KMS-11 (cell line): Measurements from ENCODE around the gene PALLD.

Experiments used
- H2AFZ ChIP-seq: fragments of 200-600 bp; sonication (generic); 2 replicates; pipeline ENCODE4 v1.6.1; 2016; ENCODE audit warnings: antibody characterized with exemption, mixed run types, low read depth
- H3K27ac ChIP-seq: fragments of 200-600 bp; sonication (generic); 2 replicates; pipeline ENCODE4 v1.6.1; 2016; ENCODE audit warnings: mild to moderate bottlenecking, mixed run types
- H3K27me3 ChIP-seq: fragments of 200-600 bp; sonication (generic); 2 replicates; pipeline ENCODE4 v1.6.1; 2017; ENCODE audit warnings: mild to moderate bottlenecking, low read depth, mixed run types, moderate library complexity; ENCODE audit not compliant: insufficient read depth
- H3K36me3 ChIP-seq: fragments of 200-600 bp; sonication (generic); 2 replicates; pipeline ENCODE4 v1.6.1; 2017; ENCODE audit warnings: mild to moderate bottlenecking, mixed run types; ENCODE audit not compliant: insufficient read depth
- H3K4me1 ChIP-seq: fragments of 200-600 bp; sonication (generic); 2 replicates; pipeline ENCODE4 v1.6.1; 2016; ENCODE audit warnings: mild to moderate bottlenecking, low read depth, mixed run types; ENCODE audit not compliant: poor library complexity, severe bottlenecking
- H3K4me2 ChIP-seq: fragments of 200-600 bp; sonication (generic); 2 replicates; pipeline ENCODE4 v1.7.0; 2016; ENCODE audit warnings: mild to moderate bottlenecking, mixed run types
- H3K4me3 ChIP-seq: fragments of 200-600 bp; sonication (generic); IDR thresholded peaks from 2 replicates; pipeline ENCODE4 v1.6.1; 2017; ENCODE audit warnings: low read depth, low read length, mixed read lengths; ENCODE audit not compliant: insufficient read depth
- H3K79me2 ChIP-seq: fragments of 200-600 bp; sonication (generic); 2 replicates; pipeline ENCODE4 v1.6.1; 2016; ENCODE audit warnings: low read depth, mixed run types; ENCODE audit not compliant: insufficient read depth
- H3K9ac ChIP-seq: fragments of 200-600 bp; sonication (generic); 2 replicates; pipeline ENCODE4 v1.6.1; 2016; ENCODE audit warnings: mild to moderate bottlenecking, mixed run types
- H4K20me1 ChIP-seq: fragments of 200-600 bp; sonication (generic); 2 replicates; pipeline ENCODE4 v1.6.1; 2016; ENCODE audit warnings: mild to moderate bottlenecking, mixed run types; ENCODE audit not compliant: insufficient read depth
- TF ChIP-seq, protein P1 (sequence below): fragments of 200-600 bp; sonication (generic); conservative IDR thresholded peaks from 2 replicates; pipeline ENCODE4 v1.6.1; 2017; ENCODE audit warnings: low read depth, mild to moderate bottlenecking, antibody characterized with exemption, low read length, moderate library complexity, mixed read lengths

PALLD gene

DNA sequence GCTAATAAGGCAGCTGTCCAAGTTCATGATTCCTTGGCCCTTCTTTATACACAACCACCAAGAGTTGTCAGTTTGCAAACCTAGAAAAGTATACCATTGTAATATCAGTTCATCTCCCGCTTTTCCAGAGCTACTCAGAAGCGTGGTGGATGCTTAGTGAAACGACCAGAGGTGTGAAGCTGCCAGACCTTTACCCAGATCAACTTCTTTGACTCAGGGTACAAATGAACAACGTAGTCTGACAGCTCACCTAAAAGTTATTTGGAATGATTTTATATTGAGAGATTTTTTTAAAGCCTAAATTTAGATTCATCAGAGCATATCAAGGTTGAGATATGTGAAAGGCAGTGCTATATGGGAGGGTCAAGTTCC, 343.5 kb downstream of the PALLD start:
- Histone ChIP-seq H3K4me1 (peaks cover 66% of the 10 kb centered on the region), H3K27me3 (no peaks in the 10 kb centered on the region), H3K4me2 (no peak overlapping the region), H3K36me3 (no peaks in the 10 kb centered on the region), H4K20me1 (no peaks in the 10 kb centered on the region), H3K79me2 (peaks cover 39% of the 10 kb centered on the region), H2AFZ (no peak overlapping the region), H3K4me3 (no peak overlapping the region), H3K9ac (no peak overlapping the region), H3K27ac (no peak overlapping the region)
- TF ChIP-seq, protein P1, sequence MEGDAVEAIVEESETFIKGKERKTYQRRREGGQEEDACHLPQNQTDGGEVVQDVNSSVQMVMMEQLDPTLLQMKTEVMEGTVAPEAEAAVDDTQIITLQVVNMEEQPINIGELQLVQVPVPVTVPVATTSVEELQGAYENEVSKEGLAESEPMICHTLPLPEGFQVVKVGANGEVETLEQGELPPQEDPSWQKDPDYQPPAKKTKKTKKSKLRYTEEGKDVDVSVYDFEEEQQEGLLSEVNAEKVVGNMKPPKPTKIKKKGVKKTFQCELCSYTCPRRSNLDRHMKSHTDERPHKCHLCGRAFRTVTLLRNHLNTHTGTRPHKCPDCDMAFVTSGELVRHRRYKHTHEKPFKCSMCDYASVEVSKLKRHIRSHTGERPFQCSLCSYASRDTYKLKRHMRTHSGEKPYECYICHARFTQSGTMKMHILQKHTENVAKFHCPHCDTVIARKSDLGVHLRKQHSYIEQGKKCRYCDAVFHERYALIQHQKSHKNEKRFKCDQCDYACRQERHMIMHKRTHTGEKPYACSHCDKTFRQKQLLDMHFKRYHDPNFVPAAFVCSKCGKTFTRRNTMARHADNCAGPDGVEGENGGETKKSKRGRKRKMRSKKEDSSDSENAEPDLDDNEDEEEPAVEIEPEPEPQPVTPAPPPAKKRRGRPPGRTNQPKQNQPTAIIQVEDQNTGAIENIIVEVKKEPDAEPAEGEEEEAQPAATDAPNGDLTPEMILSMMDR = no peak

DNA sequence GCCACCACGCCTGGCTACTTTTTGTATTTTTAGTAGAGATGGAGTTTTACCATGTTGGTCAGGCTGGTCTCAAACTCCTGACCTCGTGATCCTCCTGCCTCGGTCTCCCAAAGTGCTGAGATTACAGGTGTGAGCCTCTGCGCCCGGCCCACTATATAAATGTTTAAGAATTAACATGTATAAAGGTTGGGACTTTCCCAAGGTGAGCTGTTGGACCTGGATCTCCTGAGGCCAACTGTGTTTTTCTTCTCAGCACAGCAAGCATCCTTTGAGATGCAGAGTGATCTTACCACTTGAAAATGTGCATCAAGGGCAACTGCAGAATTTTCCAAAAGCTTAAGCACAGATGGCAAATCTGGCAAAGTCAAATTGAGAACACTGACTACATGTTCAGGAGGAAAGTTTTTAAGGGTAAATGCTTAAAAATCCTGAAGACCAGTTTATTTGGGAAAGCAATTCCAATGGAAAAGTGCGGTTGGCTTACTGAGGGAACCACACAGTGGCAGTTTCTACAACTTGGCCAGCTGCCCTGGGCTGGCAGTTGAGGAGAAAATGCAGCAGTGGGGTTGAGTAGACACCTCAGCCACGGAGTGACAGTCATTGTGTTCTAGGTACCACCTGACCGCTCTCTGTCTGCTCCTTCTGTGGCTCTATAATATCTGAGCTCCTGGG, 344.3 kb downstream of the PALLD start:
- Histone ChIP-seq H4K20me1 (no peaks in the 10 kb centered on the region), H3K4me3 (no peak overlapping the region), H3K9ac (no peak overlapping the region), H3K27ac (no peak overlapping the region), H3K27me3 (no peaks in the 10 kb centered on the region), H3K4me1 (peaks cover 60% of the 10 kb centered on the region), H3K79me2 (peaks cover 33% of the 10 kb centered on the region), H2AFZ (no peak overlapping the region), H3K4me2 (no peak overlapping the region), H3K36me3 (no peaks in the 10 kb centered on the region)
- TF ChIP-seq, protein P1 = no peak

DNA sequence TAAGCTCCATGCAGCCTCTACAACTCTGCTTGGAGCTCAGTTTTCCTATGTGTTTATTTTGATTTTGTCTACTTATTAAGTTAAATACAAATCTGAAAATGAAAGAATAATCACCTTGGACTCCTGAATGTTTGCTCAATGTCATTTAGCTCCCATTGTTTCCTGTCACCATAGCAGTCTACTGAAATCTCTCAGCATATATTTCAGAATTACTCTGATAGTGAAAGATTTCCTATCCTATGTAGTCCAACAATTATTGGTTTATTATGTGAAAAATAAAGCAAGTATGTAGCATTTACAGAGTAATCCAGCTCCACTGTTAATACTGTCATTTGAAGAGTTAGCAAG, 344.8 kb downstream of the PALLD start:
- Histone ChIP-seq H3K9ac (no peak overlapping the region), H3K4me3 (no peak overlapping the region), H3K4me1 (peaks cover 54% of the 10 kb centered on the region), H3K4me2 (no peak overlapping the region), H3K36me3 (no peaks in the 10 kb centered on the region), H3K79me2 (peaks cover 28% of the 10 kb centered on the region), H3K27me3 (no peaks in the 10 kb centered on the region), H4K20me1 (no peaks in the 10 kb centered on the region), H3K27ac (no peak overlapping the region), H2AFZ (no peak overlapping the region)
- TF ChIP-seq, protein P1 = no peak

DNA sequence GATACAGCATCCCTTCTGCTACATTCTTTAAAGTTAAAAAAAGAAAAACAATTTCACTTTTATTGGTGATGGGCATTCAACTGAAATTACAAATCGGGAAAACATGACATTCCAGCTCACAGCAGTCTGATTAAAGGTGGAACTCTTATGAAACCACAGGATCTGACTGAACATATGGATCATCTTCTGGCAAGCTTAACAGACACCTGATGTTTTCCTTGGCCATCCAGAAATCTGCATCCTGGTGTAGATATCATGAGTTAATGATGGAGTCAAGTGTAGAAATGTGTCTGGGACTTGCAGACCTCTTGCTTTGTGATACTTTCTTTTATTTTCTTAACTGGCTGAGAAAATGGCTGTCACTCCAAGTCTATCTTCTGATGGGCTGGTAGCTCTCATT, 345.3 kb downstream of the PALLD start:
- Histone ChIP-seq H3K4me2 (no peak overlapping the region), H3K27me3 (no peaks in the 10 kb centered on the region), H3K9ac (no peak overlapping the region), H2AFZ (no peak overlapping the region), H3K36me3 (no peaks in the 10 kb centered on the region), H3K27ac (no peak overlapping the region), H3K4me1 (peaks cover 52% of the 10 kb centered on the region), H3K79me2 (peaks cover 23% of the 10 kb centered on the region), H4K20me1 (no peaks in the 10 kb centered on the region), H3K4me3 (no peak overlapping the region)
- TF ChIP-seq, protein P1 = no peak
